B cell (primary cell): Measurements from ENCODE around the gene CDC42BPA.

ENCODE experiments used
- CTCF ChIP-seq: fragments of 200-600 bp; IDR thresholded peaks from one replicate; pipeline ENCODE4 v1.8.0; 2022; ENCODE audit warnings: antibody characterized with exemption, mild to moderate bottlenecking
- EZH2 ChIP-seq: IDR thresholded peaks from 2 replicates; pipeline ENCODE4 v1.6.1; 2012; ENCODE audit warnings: borderline replicate concordance, low read depth, mild to moderate bottlenecking, moderate library complexity, low read length; ENCODE audit not compliant: insufficient read depth, poor library complexity, severe bottlenecking

GRCh38 chr1:226940806-226941067, 377.6 kb downstream of the CDC42BPA start:
- TF ChIP-seq CTCF (no peak), EZH2 (no peak)
